T-helper 17 cell (primary cell): ENCODE results near the gene FBXL7. TPM values are rescaled to one million over a fixed set of nuclear protein-coding genes. Genes with fewer than 3 reads are reported as not detected.

Source experiments
- ATAC-seq: fragments of 150-1000 bp; cut with Tn5 transposase; 2 replicates; pipeline ENCODE4 v1.10.0; 2021; ENCODE audit warnings: mild to moderate bottlenecking, moderate library complexity
- DNase-seq, 3 donors: peaks; one replicate each; pipeline versions ENCODE4 v3.0.0 to v3.0.0-alpha.2; 2020 to 2021
- H3K9me3 ChIP-seq: one replicate; pipeline ENCODE4 v1.7.0; 2013; ENCODE audit warnings: low read length, mild to moderate bottlenecking; ENCODE audit not compliant: control insufficient read depth, poor library complexity, severe bottlenecking
- H3K27ac Mint-ChIP-seq: one replicate; pipeline ENCODE4 v1.8.0; 2022; ENCODE audit warnings: mild to moderate bottlenecking, moderate library complexity, mixed read lengths
- H3K27me3 Mint-ChIP-seq: one replicate; pipeline ENCODE4 v1.8.0; 2022; ENCODE audit warnings: mixed read lengths
- H3K36me3 Mint-ChIP-seq: one replicate; pipeline ENCODE4 v1.8.0; 2022; ENCODE audit warnings: low read depth, mixed read lengths
- H3K4me1 Mint-ChIP-seq: one replicate; pipeline ENCODE4 v1.8.0; 2022; ENCODE audit warnings: mild to moderate bottlenecking, mixed read lengths
- H3K4me3 Mint-ChIP-seq: one replicate; pipeline ENCODE4 v1.8.0; 2022; ENCODE audit warnings: mild to moderate bottlenecking, moderate library complexity, mixed read lengths
- total RNA-seq, 4 donors: library from RNA in 2 of 4; stranded (reverse) in 2 of 4; gene quantifications; one replicate each; pipeline ENCODE4 v1.2.3 and lab custom pipeline; 2022 to 2026

The FBXL7 gene
- total RNA-seq, 2 donors from 2014 or later, result not detected

DNA sequence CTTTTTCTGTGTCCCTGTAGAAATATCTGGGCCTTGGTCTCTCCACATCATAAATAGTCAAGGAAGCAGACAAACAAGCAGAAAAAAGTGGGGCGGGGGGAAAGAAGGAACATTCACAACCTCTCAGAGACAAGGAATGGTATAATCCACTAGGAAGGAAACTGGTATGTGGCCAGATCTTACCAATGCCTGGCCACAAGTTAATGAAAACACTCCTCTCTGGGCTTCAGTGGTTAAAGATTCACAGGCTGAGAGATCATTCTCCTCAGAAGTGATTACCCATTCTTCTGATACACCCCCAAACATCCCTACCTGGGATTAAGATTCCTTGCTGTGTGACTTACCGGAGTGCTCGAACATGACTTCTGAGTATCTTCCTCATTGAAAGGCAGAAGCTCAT lies 389.0 kb downstream of the FBXL7 start:
- Mint-ChIP-seq H3K36me3 (no peaks in the 10 kb centered on the region), H3K27ac (no peak overlapping the region), H3K4me3 (no peak overlapping the region), H3K27me3 (no peaks in the 10 kb centered on the region), H3K4me1 (no peaks in the 10 kb centered on the region)
- DNase-seq (no peak), ATAC-seq (no peak)
- H3K9me3 ChIP-seq, result no peaks in the 10 kb centered on the region

DNA sequence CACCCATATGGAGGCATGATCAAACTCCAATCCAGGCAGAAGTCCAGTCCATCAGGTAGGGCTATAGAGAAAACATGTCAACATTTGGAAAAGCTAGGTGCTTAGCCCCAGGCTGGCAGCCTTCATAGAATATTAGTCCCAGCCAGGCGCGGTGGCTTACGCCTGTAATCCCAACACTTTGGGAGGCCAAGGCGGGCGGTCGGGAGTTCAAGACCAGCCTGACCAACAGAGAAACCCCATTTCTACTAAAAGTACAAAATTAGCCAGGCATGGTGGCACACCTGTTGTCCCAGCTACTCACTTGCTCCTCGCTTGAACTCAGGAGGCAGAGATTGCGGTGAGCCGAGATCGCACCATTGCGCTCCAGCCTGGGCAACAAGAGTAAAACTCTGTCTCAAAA lies 393.9 kb downstream of the FBXL7 start:
- Mint-ChIP-seq H3K36me3 (no peaks in the 10 kb centered on the region), H3K4me1 (no peaks in the 10 kb centered on the region), H3K4me3 (no peak overlapping the region), H3K27ac (no peak overlapping the region), H3K27me3 (no peaks in the 10 kb centered on the region)
- no peak for DNase-seq
- H3K9me3 ChIP-seq, result no peaks in the 10 kb centered on the region
- no peak for ATAC-seq

- H3K36me3 Mint-ChIP-seq, result no peaks in the 10 kb centered on the region
- DNase-seq (no peak), ATAC-seq (no peak)
- no peaks in the 10 kb centered on the region for H3K4me1 Mint-ChIP-seq
- H3K27ac Mint-ChIP-seq, result no peak overlapping the region
- no peaks in the 10 kb centered on the region for H3K27me3 Mint-ChIP-seq
- no peaks in the 10 kb centered on the region for H3K9me3 ChIP-seq
- H3K4me3 Mint-ChIP-seq, result no peak overlapping the region
Measured at GRCh38 chr5:15897656-15898055, 397.7 kb downstream of the FBXL7 start.

GRCh38 chr5:15898641-15899040 lies 398.7 kb downstream of the FBXL7 start:
- H3K27me3 Mint-ChIP-seq, result no peaks in the 10 kb centered on the region
- H3K36me3 Mint-ChIP-seq, result no peaks in the 10 kb centered on the region
- no peaks in the 10 kb centered on the region for H3K9me3 ChIP-seq
- ATAC-seq (no peak), DNase-seq (no peak)
- no peaks in the 10 kb centered on the region for H3K4me1 Mint-ChIP-seq
- H3K4me3 Mint-ChIP-seq, result no peak overlapping the region
- no peak overlapping the region for H3K27ac Mint-ChIP-seq

- ATAC-seq, result no peak
- no peak for DNase-seq
- H3K4me1 Mint-ChIP-seq, result no peaks in the 10 kb centered on the region
- H3K27ac Mint-ChIP-seq, result no peak overlapping the region
- no peaks in the 10 kb centered on the region for H3K36me3 Mint-ChIP-seq
- no peaks in the 10 kb centered on the region for H3K9me3 ChIP-seq
- H3K27me3 Mint-ChIP-seq, result no peaks in the 10 kb centered on the region
- no peak overlapping the region for H3K4me3 Mint-ChIP-seq
Measured at GRCh38 chr5:15899481-15899880, 399.5 kb downstream of the FBXL7 start.

GRCh38 chr5:15901151-15901550 lies 401.2 kb downstream of the FBXL7 start:
- H3K27ac Mint-ChIP-seq, result no peak overlapping the region
- no peak for ATAC-seq

DNA sequence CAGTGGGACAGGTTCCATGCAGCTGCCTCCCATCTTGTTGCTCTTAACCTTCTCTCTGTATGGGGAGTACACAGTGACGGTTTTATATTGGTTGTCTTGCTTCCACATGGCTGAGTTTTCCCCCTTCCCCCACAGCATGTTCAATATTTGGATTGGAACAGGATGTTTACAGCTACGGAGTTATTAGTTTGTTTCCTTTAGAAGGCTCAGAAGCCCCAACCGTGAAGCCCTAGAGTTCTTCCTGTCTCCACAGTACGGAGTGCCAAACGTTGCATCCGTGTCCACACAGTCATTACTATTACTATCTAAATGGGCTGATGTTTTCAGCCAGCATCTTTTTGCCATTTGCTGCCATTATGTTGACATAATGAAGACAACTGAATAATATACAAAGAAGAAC lies 402.1 kb downstream of the FBXL7 start:
- Mint-ChIP-seq H3K27ac (no peak overlapping the region), H3K27me3 (no peaks in the 10 kb centered on the region), H3K4me1 (no peaks in the 10 kb centered on the region), H3K36me3 (no peaks in the 10 kb centered on the region), H3K4me3 (no peak overlapping the region)
- ATAC-seq, result no peak
- no peak for DNase-seq
- H3K9me3 ChIP-seq, result no peaks in the 10 kb centered on the region

More at GRCh38 chr5:15901151-15901550, 401.2 kb downstream of the FBXL7 start:
- no peak for DNase-seq
- H3K27me3 Mint-ChIP-seq, result no peaks in the 10 kb centered on the region
- no peaks in the 10 kb centered on the region for H3K4me1 Mint-ChIP-seq
- no peaks in the 10 kb centered on the region for H3K36me3 Mint-ChIP-seq
- H3K4me3 Mint-ChIP-seq, result no peak overlapping the region
- no peaks in the 10 kb centered on the region for H3K9me3 ChIP-seq

DNA sequence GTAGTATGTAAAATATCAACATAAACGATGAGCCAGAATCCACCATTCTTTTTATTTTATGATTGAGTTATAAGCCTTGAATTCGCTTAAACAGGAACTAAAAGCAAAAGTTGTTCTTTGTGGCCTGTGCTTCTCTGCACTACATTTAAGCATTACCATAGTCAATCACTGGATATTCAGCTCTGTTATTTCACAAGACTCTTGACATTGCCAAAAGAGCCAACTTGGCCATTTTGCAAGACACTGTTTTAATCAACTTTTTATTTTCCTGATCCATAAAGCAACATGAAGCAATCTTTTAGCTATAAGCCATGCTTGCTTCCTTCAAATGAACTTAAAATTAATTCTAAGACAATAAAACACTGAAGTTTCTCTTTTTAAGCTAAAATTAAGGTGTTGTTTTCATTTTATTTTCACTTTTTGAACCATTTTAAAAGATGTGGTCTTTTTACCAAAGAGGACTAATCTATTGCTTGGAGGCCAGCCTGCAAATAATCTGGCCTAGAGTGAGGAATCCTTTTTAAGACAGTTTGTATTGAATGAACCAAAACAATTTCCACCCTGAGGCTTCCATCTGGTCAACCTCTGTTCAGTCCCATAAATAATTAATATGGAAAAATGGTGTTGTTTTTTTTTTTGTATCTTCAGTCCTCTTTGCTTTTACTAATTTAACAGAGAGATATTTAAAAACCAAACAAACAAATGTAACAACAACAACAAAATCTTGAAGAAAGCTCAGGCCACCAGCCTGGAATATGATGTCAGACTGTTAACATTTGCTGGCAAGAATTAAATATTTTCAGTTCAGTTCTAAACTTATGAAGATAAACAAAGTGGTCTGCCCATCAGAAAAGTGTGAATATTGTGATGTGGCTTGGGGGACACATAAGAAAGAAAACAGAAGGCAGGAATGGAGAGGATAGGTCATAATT lies 405.2 kb downstream of the FBXL7 start:
- no peaks in the 10 kb centered on the region for H3K4me1 Mint-ChIP-seq
- ATAC-seq, result no peak
- no peak for DNase-seq

GRCh38 chr5:15914638-15915037 lies 414.7 kb downstream of the FBXL7 start:
- DNase-seq, result no peak
- no peak for ATAC-seq
- Mint-ChIP-seq H3K4me1 (no peaks in the 10 kb centered on the region), H3K27me3 (no peaks in the 10 kb centered on the region), H3K27ac (no peak overlapping the region), H3K4me3 (no peak overlapping the region), H3K36me3 (no peaks in the 10 kb centered on the region)
- H3K9me3 ChIP-seq, result no peaks in the 10 kb centered on the region

More for the DNA sequence above, 405.2 kb downstream of the FBXL7 start:
- H3K9me3 ChIP-seq, result no peaks in the 10 kb centered on the region
- Mint-ChIP-seq H3K4me3 (no peak overlapping the region), H3K36me3 (no peaks in the 10 kb centered on the region), H3K27ac (no peak overlapping the region), H3K27me3 (no peaks in the 10 kb centered on the region)

- Mint-ChIP-seq H3K4me3 (no peak overlapping the region), H3K27ac (no peak overlapping the region), H3K36me3 (no peaks in the 10 kb centered on the region), H3K27me3 (no peaks in the 10 kb centered on the region), H3K4me1 (no peaks in the 10 kb centered on the region)
- H3K9me3 ChIP-seq, result no peaks in the 10 kb centered on the region
- no peak for DNase-seq
- ATAC-seq, result no peak
Measured at GRCh38 chr5:15926586-15926985, 426.6 kb downstream of the FBXL7 start.

- no peaks in the 10 kb centered on the region for H3K27me3 Mint-ChIP-seq
- no peak overlapping the region for H3K27ac Mint-ChIP-seq
- no peaks in the 10 kb centered on the region for H3K9me3 ChIP-seq
- no peak overlapping the region for H3K4me3 Mint-ChIP-seq
- no peak for DNase-seq
- no peaks in the 10 kb centered on the region for H3K36me3 Mint-ChIP-seq
- no peaks in the 10 kb centered on the region for H3K4me1 Mint-ChIP-seq
- no peak for ATAC-seq
Measured at GRCh38 chr5:15927710-15928380, 427.9 kb downstream of the FBXL7 start.

DNA sequence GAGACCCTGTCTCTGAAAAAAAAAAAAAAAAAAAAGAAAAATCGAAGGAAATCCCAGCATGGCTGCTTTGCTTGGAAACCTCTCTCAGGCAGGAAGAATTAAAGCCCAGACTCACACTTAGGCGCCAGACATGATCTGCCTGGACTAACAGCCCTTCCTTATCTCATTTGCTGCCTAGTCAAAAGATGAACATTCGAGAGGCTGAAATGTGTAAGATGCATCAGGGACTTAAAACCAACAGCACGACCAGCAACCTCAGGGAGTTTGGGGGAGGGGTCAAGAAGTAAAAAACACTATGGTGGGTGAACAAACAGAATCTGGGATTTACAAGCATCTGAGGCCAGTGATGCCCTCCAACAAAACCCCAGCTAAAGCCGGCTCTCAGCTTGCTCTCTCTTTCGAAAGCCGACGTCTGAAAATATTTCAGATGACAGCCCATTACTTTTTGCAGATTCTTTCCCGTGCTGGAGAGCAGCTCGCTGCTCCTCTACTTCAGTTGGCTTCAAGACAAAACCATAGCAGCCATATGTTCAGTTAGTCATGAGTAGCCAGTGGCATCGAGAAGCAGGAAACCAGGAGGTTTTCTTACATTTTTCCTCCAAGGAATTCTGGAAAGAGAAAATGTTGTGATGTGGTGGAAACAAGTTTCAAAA lies 429.8 kb downstream of the FBXL7 start:
- no peaks in the 10 kb centered on the region for H3K36me3 Mint-ChIP-seq
- ATAC-seq (no peak), DNase-seq (no peak)
- no peaks in the 10 kb centered on the region for H3K9me3 ChIP-seq
- no peaks in the 10 kb centered on the region for H3K4me1 Mint-ChIP-seq
- H3K27ac Mint-ChIP-seq, result no peak overlapping the region
- no peaks in the 10 kb centered on the region for H3K27me3 Mint-ChIP-seq
- H3K4me3 Mint-ChIP-seq, result no peak overlapping the region

- no peak for ATAC-seq
- no peak overlapping the region for H3K27ac Mint-ChIP-seq
Measured at GRCh38 chr5:15932066-15932465, 432.1 kb downstream of the FBXL7 start.

More at GRCh38 chr5:15932066-15932465, 432.1 kb downstream of the FBXL7 start:
- no peaks in the 10 kb centered on the region for H3K4me1 Mint-ChIP-seq
- no peaks in the 10 kb centered on the region for H3K9me3 ChIP-seq
- H3K36me3 Mint-ChIP-seq, result no peaks in the 10 kb centered on the region
- no peak for DNase-seq
- H3K4me3 Mint-ChIP-seq, result no peak overlapping the region
- H3K27me3 Mint-ChIP-seq, result no peaks in the 10 kb centered on the region
